Keratinocyte (primary cell): ENCODE measurements around the gene PIN1. TPM values are rescaled to one million over a fixed set of nuclear protein-coding genes. Genes with fewer than 3 reads are reported as not detected.

ENCODE experiments used
- DNase-seq: peaks from one replicate; pipeline ENCODE4 v3.0.0-alpha.2; 2011; ENCODE audit warnings: low read depth, missing footprints, low spot score
- FAIRE-seq: peaks from 2 replicates; lab custom pipeline; 2011; peaks lifted over from hg19 to GRCh38; lab: Jason Lieb, UNC
- H2AFZ ChIP-seq: 2 replicates; pipeline ENCODE4 v1.6.0; 2012; ENCODE audit warnings: low read length, control low read depth, inconsistent platforms; ENCODE audit not compliant: control insufficient read depth
- H3K27ac ChIP-seq: 2 replicates; pipeline ENCODE4 v1.5.1; 2011; ENCODE audit warnings: low read length; ENCODE audit not compliant: control insufficient read depth, insufficient read depth
- H3K27me3 ChIP-seq: 3 replicates; pipeline ENCODE4 v1.6.0; 2011; ENCODE audit warnings: low read length; ENCODE audit not compliant: control insufficient read depth, insufficient read depth; ENCODE audit errors: extremely low read depth
- H3K36me3 ChIP-seq, 2 experiments: 2 replicates in 1 of 2; 3 replicates in 1 of 2; pipeline ENCODE4 v1.5.1; 2011; ENCODE audit warnings: low read length in 2 of 2, mild to moderate bottlenecking in 1 of 2; ENCODE audit not compliant: control insufficient read depth in 2 of 2, insufficient read depth in 2 of 2; ENCODE audit errors: extremely low read depth in 1 of 2
- H3K4me1 ChIP-seq: 3 replicates; pipeline ENCODE4 v1.5.1; 2011; ENCODE audit warnings: low read length; ENCODE audit not compliant: control insufficient read depth, insufficient read depth; ENCODE audit errors: extremely low read depth
- H3K4me2 ChIP-seq: 3 replicates; pipeline ENCODE4 v1.6.0; 2011; ENCODE audit warnings: low read depth, low read length; ENCODE audit not compliant: control insufficient read depth, insufficient read depth; ENCODE audit errors: extremely low read depth
- H3K4me3 ChIP-seq, 3 experiments: fragments of 200-600 bp in 1 of 3; sonication (generic) in 1 of 3; 2 replicates in 2 of 3; 3 replicates in 1 of 3; pipeline ENCODE4 v1.5.1; 2011 to 2016; ENCODE audit warnings: low read length in 3 of 3, mild to moderate bottlenecking in 3 of 3, control low read depth in 2 of 3, inconsistent platforms in 1 of 3, low read depth in 1 of 3, mixed read lengths in 1 of 3, mixed run types in 1 of 3, moderate library complexity in 1 of 3; ENCODE audit not compliant: control insufficient read depth in 2 of 3, insufficient read depth in 2 of 3; ENCODE audit errors: extremely low read depth in 1 of 3
- H3K79me2 ChIP-seq: 2 replicates; pipeline ENCODE4 v1.6.0; 2012; ENCODE audit warnings: low read length; ENCODE audit not compliant: control insufficient read depth, insufficient read depth
- H3K9ac ChIP-seq: 3 replicates; pipeline ENCODE4 v1.6.0; 2011; ENCODE audit warnings: low read length; ENCODE audit not compliant: control insufficient read depth, insufficient read depth; ENCODE audit errors: extremely low read depth
- H3K9me1 ChIP-seq: 3 replicates; pipeline ENCODE4 v1.6.0; 2011; ENCODE audit warnings: low read length; ENCODE audit not compliant: control insufficient read depth, insufficient read depth; ENCODE audit errors: extremely low read depth
- H3K9me3 ChIP-seq: 2 replicates; pipeline ENCODE4 v1.5.1; 2012; ENCODE audit warnings: low read depth, low read length; ENCODE audit not compliant: control insufficient read depth
- H4K20me1 ChIP-seq: 3 replicates; pipeline ENCODE4 v1.6.0; 2011; ENCODE audit warnings: low read length; ENCODE audit not compliant: control insufficient read depth, insufficient read depth; ENCODE audit errors: extremely low read depth
- EZH2 ChIP-seq: IDR thresholded peaks from one replicate; pipeline ENCODE4 v1.6.1; 2012; ENCODE audit warnings: inconsistent platforms, mild to moderate bottlenecking, low read length, moderate library complexity
- dilution Hi-C: fragments of 300-500 bp; cut with MboI; formaldehyde crosslinking; loops from one replicate; pipeline ENCODE4 v1.7.0; 2020; ENCODE audit warnings: low sequenced_read_pairs; ENCODE audit not compliant: extremely low pct_ligation_motif_present
- polyA plus RNA-seq, 5 experiments: library from polyadenylated mRNA; depleted of rRNA in 3 of 5; stranded (reverse) in 3 of 5; stranded (forward) in 1 of 5; unstranded in 1 of 5; fragments of >200 nt; gene quantifications; 1 replicate in 1 of 5; 2 replicates in 3 of 5; 3 replicates in 1 of 5; pipeline versions ENCODE4 v1.2.1 to v1.2.3, GENCODE V29; 2011 to 2012; ENCODE audit warnings: missing spikeins in 2 of 5, low read depth in 1 of 5, low replicate concordance in 1 of 5
- TF ChIP-seq, protein P1 (sequence below), 3 experiments: IDR thresholded peaks in 1 of 3; conservative IDR thresholded peaks in 1 of 3; optimal IDR thresholded peaks in 1 of 3; 2 replicates in 2 of 3; 3 replicates in 1 of 3; pipeline versions ENCODE3 to v1.5.1; 2011; ENCODE audit warnings: low read length in 3 of 3, mild to moderate bottlenecking in 3 of 3, moderate library complexity in 2 of 3, control low read depth in 1 of 3, inconsistent platforms in 1 of 3; ENCODE audit not compliant: insufficient read depth in 2 of 3; ENCODE audit errors: extremely low read depth in 1 of 3

The PIN1 gene
- polyA plus RNA-seq, 1 donor (not counting 4 experiments of a cell fraction or from before 2014, with no cell fraction given): 39.8 TPM

GRCh38 chr19:9871626-9872338, 36.7 kb downstream of the PIN1 start:
- Histone ChIP-seq H3K9me1 (no peaks in the 10 kb centered on the region), H4K20me1 (no peaks in the 10 kb centered on the region), H3K27ac (no peak overlapping the region), H3K79me2 (no peaks in the 10 kb centered on the region), H3K4me2 (no peak overlapping the region), H3K27me3 (no peaks in the 10 kb centered on the region), H2AFZ (no peak overlapping the region), H3K4me3 (no peak overlapping the region), H3K9ac (no peak overlapping the region), H3K9me3 (no peaks in the 10 kb centered on the region), H3K36me3 (no peaks in the 10 kb centered on the region), H3K4me1 (no peaks in the 10 kb centered on the region)
- no peak for DNase-seq
- TF ChIP-seq EZH2: no peak
- TF ChIP-seq, protein P1, sequence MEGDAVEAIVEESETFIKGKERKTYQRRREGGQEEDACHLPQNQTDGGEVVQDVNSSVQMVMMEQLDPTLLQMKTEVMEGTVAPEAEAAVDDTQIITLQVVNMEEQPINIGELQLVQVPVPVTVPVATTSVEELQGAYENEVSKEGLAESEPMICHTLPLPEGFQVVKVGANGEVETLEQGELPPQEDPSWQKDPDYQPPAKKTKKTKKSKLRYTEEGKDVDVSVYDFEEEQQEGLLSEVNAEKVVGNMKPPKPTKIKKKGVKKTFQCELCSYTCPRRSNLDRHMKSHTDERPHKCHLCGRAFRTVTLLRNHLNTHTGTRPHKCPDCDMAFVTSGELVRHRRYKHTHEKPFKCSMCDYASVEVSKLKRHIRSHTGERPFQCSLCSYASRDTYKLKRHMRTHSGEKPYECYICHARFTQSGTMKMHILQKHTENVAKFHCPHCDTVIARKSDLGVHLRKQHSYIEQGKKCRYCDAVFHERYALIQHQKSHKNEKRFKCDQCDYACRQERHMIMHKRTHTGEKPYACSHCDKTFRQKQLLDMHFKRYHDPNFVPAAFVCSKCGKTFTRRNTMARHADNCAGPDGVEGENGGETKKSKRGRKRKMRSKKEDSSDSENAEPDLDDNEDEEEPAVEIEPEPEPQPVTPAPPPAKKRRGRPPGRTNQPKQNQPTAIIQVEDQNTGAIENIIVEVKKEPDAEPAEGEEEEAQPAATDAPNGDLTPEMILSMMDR (optimal IDR thresholded peaks at IDR 0.05 in 1 of 3, IDR thresholded peaks at IDR 0.05 in 1 of 3, conservative IDR thresholded peaks at IDR 0.05 in 1 of 3; ENCODE audit: extremely low read depth in 1 of 3, insufficient read depth in 2 of 3, low read length in 3 of 3): no peak
- no peak for FAIRE-seq
- dilution Hi-C loops: no loop called here

GRCh38 chr19:9872618-9873242, 37.6 kb downstream of the PIN1 start:
- Histone ChIP-seq H2AFZ (no peak overlapping the region), H3K4me1 (peaks cover 4% of the 10 kb centered on the region), H3K27ac (no peak overlapping the region), H3K4me2 (no peak overlapping the region), H3K9me3 (no peaks in the 10 kb centered on the region), H3K4me3 (no peak overlapping the region), H3K27me3 (no peaks in the 10 kb centered on the region), H3K9me1 (no peaks in the 10 kb centered on the region), H3K79me2 (no peaks in the 10 kb centered on the region), H3K36me3 (no peaks in the 10 kb centered on the region), H3K9ac (no peak overlapping the region), H4K20me1 (no peaks in the 10 kb centered on the region)
- dilution Hi-C loops: no loop called here
- DNase-seq (no peak), FAIRE-seq (no peak)
- TF ChIP-seq, protein P1 (optimal IDR thresholded peaks at IDR 0.05 in 1 of 3, IDR thresholded peaks at IDR 0.05 in 1 of 3, conservative IDR thresholded peaks at IDR 0.05 in 1 of 3; ENCODE audit: extremely low read depth in 1 of 3, insufficient read depth in 2 of 3, low read length in 3 of 3): no peak
- no peak for TF ChIP-seq EZH2
